Measurements from ENCODE around the gene RNF31. TPM values are rescaled to one million over a fixed set of nuclear protein-coding genes. Genes with fewer than 3 reads are reported as not detected.
A peak's percentile ranks its signal among the peaks of the same experiment; 100 is the strongest.

The RNF31 gene
- total RNA-seq, 4 donors from 2014 or later, result 26.8 to 35.6 (median 32.4) TPM

- intact Hi-C loops (cut with DNase I), result no loop called here
- Histone ChIP-seq H3K4me3 (peak overlapping the region in 1 of 4 donors; percentile 86), H3K36me3 (peaks cover 25 to 78% (median 39%) of the 10 kb centered on the region in 3 donors), H3K27me3 (no peaks in the 10 kb centered on the region), H3K9me3 (no peaks in the 10 kb centered on the region), H3K27ac (no peak overlapping the region), H3K4me1 (peaks cover 3 to 29% (median 15%) of the 10 kb centered on the region in 3 donors)
- TF ChIP-seq POLR2A (IDR thresholded peaks at IDR 0.05) (no peak), CTCF (IDR thresholded peaks at IDR 0.05) (no peak)
- no peak for DNase-seq
- WGBS, 2 donors, result 81 to 90% methylated on average over 6 to 7 of the region's 10 CpGs
Measured at GRCh38 chr14:24186831-24187538, 39.7 kb downstream of the RNF31 start.

GRCh38 chr14:24187539-24187915 lies 40.2 kb downstream of the RNF31 start:
- Histone ChIP-seq H3K9me3 (no peaks in the 10 kb centered on the region), H3K27me3 (no peaks in the 10 kb centered on the region), H3K4me3 (peak overlapping the region in 3 of 4 donors; percentile 74 to 86 (median 82)), H3K36me3 (peaks cover 30 to 78% (median 35%) of the 10 kb centered on the region in 3 donors), H3K4me1 (peaks cover 3 to 34% (median 15%) of the 10 kb centered on the region in 3 donors), H3K27ac (peak overlapping the region in 2 of 4 donors; percentile 80 to 87)
- TF ChIP-seq POLR2A (IDR thresholded peaks at IDR 0.05) (no peak), CTCF (IDR thresholded peaks at IDR 0.05) (no peak)
- WGBS, 2 donors, result 67 to 82% methylated on average over 1 to 2 of the region's 2 CpGs
- intact Hi-C loops (cut with DNase I), result no loop called here
- no peak for DNase-seq

DNA sequence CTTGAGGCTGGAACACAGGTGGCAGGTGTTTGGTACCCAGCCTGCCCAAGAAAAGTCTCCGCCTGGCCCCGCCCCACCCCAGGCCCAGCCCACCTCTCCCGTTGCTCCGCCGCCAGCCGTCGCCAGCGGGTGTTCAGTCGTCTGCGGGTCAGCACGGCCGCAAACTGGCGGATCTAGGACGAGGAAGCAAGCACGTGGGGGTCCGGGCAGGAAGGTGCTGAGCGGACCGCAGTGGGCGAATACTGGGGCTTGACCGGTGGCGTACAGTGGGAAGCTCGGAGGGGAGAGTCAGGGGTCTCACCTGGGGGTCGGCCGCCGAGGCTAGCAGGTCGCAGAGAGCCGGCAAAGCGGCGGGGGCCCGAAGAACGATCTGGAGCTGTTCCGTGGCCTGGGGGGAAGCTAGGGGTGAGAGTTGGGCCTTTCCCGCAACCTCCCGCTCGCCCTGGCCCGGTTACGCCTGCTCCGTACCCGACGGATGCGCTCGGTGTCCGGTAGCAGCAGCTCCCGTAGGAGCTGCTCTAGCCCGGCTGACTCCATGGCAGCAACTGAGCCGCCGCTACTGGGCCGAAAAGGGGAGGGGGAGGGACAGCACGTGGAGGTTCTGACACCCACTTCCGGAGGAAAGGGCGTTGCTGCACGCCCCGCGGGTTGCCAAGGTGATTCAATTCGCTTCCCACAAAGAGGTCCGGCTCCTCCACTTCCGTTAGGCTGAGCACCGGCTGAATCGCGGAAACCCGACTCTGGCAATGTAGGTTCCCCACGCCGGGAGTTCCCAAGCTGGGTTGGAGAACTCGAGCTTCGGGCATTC lies 41.2 kb downstream of the RNF31 start, which contains the start of gene IPO4:
IPO4 (minus strand) TSS at position 566 of the 808 bp plus-strand sequence; CDS start at position 537, 29 bp downstream.
- TF ChIP-seq CTCF (IDR thresholded peaks at IDR 0.05), result peak in 2 of 6 experiments; percentile 2 to 49
- TF ChIP-seq POLR2A (IDR thresholded peaks at IDR 0.05), result peak in 3 of 4 donors; percentile 30 to 50 (median 37)
- H3K36me3 ChIP-seq, result peaks cover 26 to 77% (median 28%) of the 10 kb centered on the region in 3 donors

GRCh38 chr14:24189059-24189375 lies 41.7 kb downstream of the RNF31 start:
- peak overlapping the region in 3 of 4 donors; percentile 26 to 87 (median 80) for H3K27ac ChIP-seq
- H3K4me3 ChIP-seq, result peak overlapping the region in 3 of 4 donors; percentile 74 to 86 (median 82)

More for the DNA sequence above, 41.2 kb downstream of the RNF31 start, which contains the start of gene IPO4:
- Histone ChIP-seq H3K4me1 (peaks cover 3 to 42% (median 15%) of the 10 kb centered on the region in 3 donors), H3K27me3 (no peaks in the 10 kb centered on the region), H3K27ac (peak within 1 kb of the TSS; percentile 68 to 87 (median 80)), H3K4me3 (peak within 1 kb of the TSS; percentile 73 to 86 (median 78)), H3K9me3 (no peaks in the 10 kb centered on the region)
- DNase-seq, result peak; percentile 86
- 1% methylated on average over 22 to 23 of the region's 65 CpGs for WGBS, 2 donors
- intact Hi-C loops (cut with DNase I), result no loop called here

More at GRCh38 chr14:24189059-24189375, 41.7 kb downstream of the RNF31 start:
- 0% methylated on average over 3 of the region's 3 CpGs for WGBS, 2 donors
- H3K36me3 ChIP-seq, result peaks cover 22 to 72% (median 24%) of the 10 kb centered on the region in 3 donors
- TF ChIP-seq CTCF (IDR thresholded peaks at IDR 0.05) (no peak), POLR2A (IDR thresholded peaks at IDR 0.05) (no peak)
- no peaks in the 10 kb centered on the region for H3K27me3 ChIP-seq
- DNase-seq, result no peak
- H3K4me1 ChIP-seq, result peaks cover 3 to 45% (median 15%) of the 10 kb centered on the region in 3 donors
- H3K9me3 ChIP-seq, result no peaks in the 10 kb centered on the region
- intact Hi-C loops (cut with DNase I), result no loop called here

Data from esophagus squamous epithelium (tissue), 5 donors.